CD4-positive, alpha-beta memory T cell (primary cell): Measurements from ENCODE around the gene CCDC69. TPM values are rescaled to one million over a fixed set of nuclear protein-coding genes. Genes with fewer than 3 reads are reported as not detected.

Experiments used
- CTCF ChIA-PET: fragments of 350-600 bp; sonication (Branson Sonifier 250); formaldehyde crosslinking; loops from one replicate; lab custom pipeline; 2021; ENCODE audit warnings: inconsistent platforms; ENCODE audit not compliant: partially characterized antibody; lab: Charles Lee
- POLR2A ChIA-PET: fragments of 350-600 bp; sonication (Branson Sonifier 250); formaldehyde crosslinking; loops from one replicate; lab custom pipeline; 2021; ENCODE audit not compliant: partially characterized antibody; lab: Charles Lee
- DNase-seq, 5 donors: peaks; one replicate each; pipeline versions ENCODE4 v3.0.0 to v3.0.0-alpha.2; 2020 to 2022; ENCODE audit warnings: mixed read lengths in 1 of 5
- H3K27ac ChIP-seq: one replicate; pipeline ENCODE4 v1.7.0; 2013; ENCODE audit warnings: low read depth, low read length
- H3K27me3 ChIP-seq: 2 replicates; pipeline ENCODE4 v1.7.0; 2013; ENCODE audit warnings: mild to moderate bottlenecking, low read length, moderate library complexity; ENCODE audit not compliant: insufficient read depth
- H3K36me3 ChIP-seq: 2 replicates; pipeline ENCODE4 v1.7.0; 2013; ENCODE audit warnings: mild to moderate bottlenecking, low read length, moderate library complexity; ENCODE audit not compliant: insufficient read depth
- H3K4me1 ChIP-seq: 2 replicates; pipeline ENCODE4 v1.7.0; 2013; ENCODE audit warnings: mild to moderate bottlenecking, low read length, moderate library complexity; ENCODE audit not compliant: insufficient read depth
- H3K4me3 ChIP-seq, 2 donors: one replicate each; pipeline ENCODE4 v1.7.0; 2013; ENCODE audit warnings: low read length in 2 of 2, mild to moderate bottlenecking in 1 of 2
- H3K9me3 ChIP-seq, 2 donors: one replicate each; pipeline ENCODE4 v1.7.0; 2013; ENCODE audit warnings: low read length in 2 of 2, control low read depth in 1 of 2; ENCODE audit not compliant: control insufficient read depth in 1 of 2
- H3K27ac Mint-ChIP-seq, 7 donors: one replicate each; pipeline ENCODE4 v1.8.0; 2020 to 2021; ENCODE audit warnings: mixed read lengths in 7 of 7, mild to moderate bottlenecking in 6 of 7, inconsistent platforms in 3 of 7, moderate library complexity in 3 of 7
- H3K27me3 Mint-ChIP-seq, 2 donors: one replicate each; pipeline ENCODE4 v1.8.0; 2020 to 2021; ENCODE audit warnings: mixed read lengths in 2 of 2
- H3K36me3 Mint-ChIP-seq, 2 donors: one replicate each; pipeline ENCODE4 v1.8.0; 2020 to 2021; ENCODE audit warnings: mixed read lengths in 2 of 2, inconsistent platforms in 1 of 2, mild to moderate bottlenecking in 1 of 2
- H3K4me1 Mint-ChIP-seq, 4 donors: one replicate each; pipeline ENCODE4 v1.8.0; 2020 to 2021; ENCODE audit warnings: mixed read lengths in 4 of 4, mild to moderate bottlenecking in 1 of 4
- H3K4me3 Mint-ChIP-seq, 8 donors: one replicate each; pipeline ENCODE4 v1.8.0; 2020 to 2021; ENCODE audit warnings: mixed read lengths in 8 of 8, mild to moderate bottlenecking in 7 of 8, moderate library complexity in 6 of 8, inconsistent platforms in 3 of 8
- H3K9me3 Mint-ChIP-seq, 8 donors: one replicate each; pipeline ENCODE4 v1.8.0; 2020 to 2021; ENCODE audit warnings: mixed read lengths in 8 of 8, mild to moderate bottlenecking in 5 of 8, inconsistent platforms in 3 of 8, moderate library complexity in 1 of 8
- intact Hi-C: fragments of 100-400 bp; cut with micrococcal nuclease; formaldehyde crosslinking; loops from one replicate; pipeline ENCODE4 v1.15.1; 2023
- polyA plus RNA-seq, 2 donors: library from polyadenylated mRNA; unstranded; fragments of 300-500 nt; fragmentation: Illumina TruSeq; gene quantifications; one replicate each; pipeline ENCODE4 v1.2.3, GENCODE V29; 2021
- total RNA-seq, 2 experiments: library from RNA; stranded (reverse); gene quantifications; one replicate each; pipeline ENCODE4 v1.2.3, GENCODE V29; 2021

Gene CCDC69
- total RNA-seq, result 10 to 100 TPM; 93.5 to 93.9 TPM
- 10 to 100 TPM; 38.9 to 83.0 TPM for polyA plus RNA-seq

GRCh38 chr5:151223447-151224264, at the start of gene CCDC69:
TSS of gene CCDC69 (minus strand) at chr5:151224092. CDS start at chr5:151223970, 122 bp downstream.
- H3K4me1 ChIP-seq, result peaks cover 68% of the 10 kb centered on the region
- Mint-ChIP-seq H3K4me3 (peak within 1 kb of the TSS; percentile 85 to 97 (median 92)), H3K36me3 (peaks cover 16 to 39% of the 10 kb centered on the region in 2 donors), H3K4me1 (peaks cover 46 to 67% (median 56%) of the 10 kb centered on the region in 4 donors), H3K27me3 (no peaks in the 10 kb centered on the region), H3K9me3 (no peaks in the 10 kb centered on the region), H3K27ac (peak within 1 kb of the TSS; percentile 93 to 96 (median 95))
- H3K9me3 ChIP-seq, result no peaks in the 10 kb centered on the region
- DNase-seq, result peak; percentile 42 to 57 (median 47)
- H3K4me3 ChIP-seq, result peak within 1 kb of the TSS; percentile 59 to 88
- H3K27me3 ChIP-seq, result no peaks in the 10 kb centered on the region
- POLR2A ChIA-PET, result interaction anchor here (0.7 to 7.3 kb wide), 38 partner anchors 8 to 774 kb away, joined by 3 to 335 read pairs (median 6); partner anchors contain the start of genes ANXA6, GM2A, RBM22 and RPS14
- intact Hi-C loops, result loop anchor here (1.0 to 10.0 kb wide), 8 partner anchors 9 to 159 kb away; partner anchors contain the start of gene ANXA6
- H3K27ac ChIP-seq, result peak within 1 kb of the TSS; percentile 96
- CTCF ChIA-PET, result interaction anchor here (1.6 to 13.2 kb wide), 10 partner anchors 10 to 97 kb away, joined by 3 to 149 read pairs (median 14); partner anchors contain the start of gene GM2A
- H3K36me3 ChIP-seq, result no peaks in the 10 kb centered on the region

- CTCF ChIA-PET, result no interaction called here
- intact Hi-C loops, result no loop called here
- Histone ChIP-seq H3K4me3 (no peak overlapping the region), H3K36me3 (peaks cover 13% of the 10 kb centered on the region), H3K4me1 (no peaks in the 10 kb centered on the region), H3K27me3 (no peaks in the 10 kb centered on the region), H3K27ac (no peak overlapping the region), H3K9me3 (no peaks in the 10 kb centered on the region)
- Mint-ChIP-seq H3K9me3 (no peaks in the 10 kb centered on the region), H3K36me3 (peaks cover 18 to 20% of the 10 kb centered on the region in 2 donors), H3K4me1 (no peaks in the 10 kb centered on the region), H3K4me3 (no peak overlapping the region), H3K27ac (no peak overlapping the region), H3K27me3 (no peaks in the 10 kb centered on the region)
- POLR2A ChIA-PET, result no interaction called here
- no peak for DNase-seq
Measured at GRCh38 chr5:151271336-151271735, 47.4 kb upstream of the CCDC69 start.

- ChIA-PET CTCF (no interaction called here), POLR2A (no interaction called here)
- H3K4me1 ChIP-seq, result no peaks in the 10 kb centered on the region
- Mint-ChIP-seq H3K4me3 (no peak overlapping the region), H3K9me3 (no peaks in the 10 kb centered on the region), H3K4me1 (no peaks in the 10 kb centered on the region), H3K36me3 (peaks cover 20 to 22% of the 10 kb centered on the region in 2 donors), H3K27ac (no peak overlapping the region), H3K27me3 (no peaks in the 10 kb centered on the region)
- no peak overlapping the region for H3K27ac ChIP-seq
- DNase-seq, result no peak
- intact Hi-C loops, result no loop called here
- no peak overlapping the region for H3K4me3 ChIP-seq
- H3K36me3 ChIP-seq, result peaks cover 13% of the 10 kb centered on the region
- no peaks in the 10 kb centered on the region for H3K9me3 ChIP-seq
- no peaks in the 10 kb centered on the region for H3K27me3 ChIP-seq
Measured at GRCh38 chr5:151270599-151270998, 46.7 kb upstream of the CCDC69 start.

DNA sequence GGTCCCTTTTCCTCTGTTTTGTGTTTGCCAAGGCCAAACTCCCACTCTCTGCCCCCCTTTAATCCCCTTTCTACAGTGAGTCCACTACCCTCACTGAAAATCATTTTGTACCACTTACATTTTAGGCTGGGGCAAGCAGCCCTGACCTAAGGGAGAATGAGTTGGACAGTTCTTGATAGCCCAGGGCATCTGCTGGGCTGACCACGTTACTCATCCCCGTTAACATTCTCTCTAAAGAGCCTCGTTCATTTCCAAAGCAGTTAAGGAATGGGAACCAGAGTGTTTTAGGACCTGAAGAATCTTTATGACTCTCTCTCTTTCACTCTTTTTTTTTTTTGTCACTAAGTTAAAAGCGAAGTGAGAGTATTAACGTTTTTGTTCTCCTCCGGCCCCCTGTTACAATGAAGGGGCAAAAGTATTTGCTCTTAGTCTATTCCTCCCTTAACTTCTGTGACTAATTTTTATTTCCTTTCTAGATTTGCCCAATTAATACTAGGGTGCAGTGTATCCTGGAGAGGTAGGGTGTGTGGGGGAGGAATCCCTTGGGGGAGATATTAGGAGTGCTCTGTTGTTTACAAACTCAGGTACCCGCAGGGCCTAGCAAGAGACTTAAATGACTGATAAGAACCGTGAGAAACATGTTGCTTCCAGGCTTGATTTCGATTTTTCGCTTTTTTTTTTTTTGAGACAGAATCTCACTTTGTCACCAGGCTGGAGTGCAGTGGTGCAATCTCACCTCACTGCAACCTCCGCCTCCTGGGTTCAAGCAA, 43.8 kb upstream of the CCDC69 start:
- Mint-ChIP-seq H3K36me3 (peaks cover 31 to 38% of the 10 kb centered on the region in 2 donors), H3K4me3 (no peak overlapping the region), H3K4me1 (no peaks in the 10 kb centered on the region), H3K27me3 (no peaks in the 10 kb centered on the region), H3K9me3 (no peaks in the 10 kb centered on the region), H3K27ac (no peak overlapping the region)
- ChIA-PET CTCF (no interaction called here), POLR2A (no interaction called here)
- no peak for DNase-seq
- Histone ChIP-seq H3K9me3 (no peaks in the 10 kb centered on the region), H3K4me3 (no peak overlapping the region), H3K36me3 (peaks cover 13% of the 10 kb centered on the region), H3K27me3 (no peaks in the 10 kb centered on the region), H3K4me1 (no peaks in the 10 kb centered on the region), H3K27ac (no peak overlapping the region)
- intact Hi-C loops, result no loop called here

- no peaks in the 10 kb centered on the region for H3K4me1 ChIP-seq
- CTCF ChIA-PET, result no interaction called here
- POLR2A ChIA-PET, result no interaction called here
- peaks cover 0 to 4% (median 0%) of the 10 kb centered on the region in 4 donors for H3K4me1 Mint-ChIP-seq
- no peak overlapping the region for H3K4me3 Mint-ChIP-seq
- peaks cover 13% of the 10 kb centered on the region for H3K36me3 ChIP-seq
- peaks cover 37 to 51% of the 10 kb centered on the region in 2 donors for H3K36me3 Mint-ChIP-seq
- intact Hi-C loops, result no loop called here
- DNase-seq, result no peak
- H3K27me3 ChIP-seq, result no peaks in the 10 kb centered on the region
- H3K27ac ChIP-seq, result no peak overlapping the region
- H3K27ac Mint-ChIP-seq, result peak overlapping the region in 2 of 7 donors; percentile 65 to 77
- no peaks in the 10 kb centered on the region for H3K9me3 ChIP-seq
- no peak overlapping the region for H3K4me3 ChIP-seq
- no peaks in the 10 kb centered on the region for H3K27me3 Mint-ChIP-seq
- H3K9me3 Mint-ChIP-seq, result no peaks in the 10 kb centered on the region
Measured at GRCh38 chr5:151264113-151264512, 40.2 kb upstream of the CCDC69 start.

DNA sequence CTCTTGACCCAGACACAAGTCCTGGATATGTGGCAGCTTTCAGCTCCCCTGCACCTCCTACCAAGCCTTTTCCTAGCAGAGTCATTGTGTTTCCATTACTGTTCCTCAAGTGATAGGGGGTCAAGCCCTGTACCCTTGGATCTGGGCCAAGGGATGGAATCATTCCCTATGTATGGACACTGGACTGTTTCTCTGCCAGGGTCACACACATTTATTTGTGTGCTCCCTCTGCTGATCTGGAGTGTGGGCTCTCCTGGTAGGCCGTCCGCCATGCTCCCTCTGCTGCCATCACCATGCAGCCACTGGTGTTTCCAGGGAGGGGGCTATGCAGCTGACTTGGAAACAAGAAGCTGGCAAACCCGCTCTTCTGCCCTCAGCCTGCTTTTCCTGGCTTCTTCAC, 38.6 kb upstream of the CCDC69 start:
- Mint-ChIP-seq H3K9me3 (no peaks in the 10 kb centered on the region), H3K4me3 (no peak overlapping the region), H3K27me3 (no peaks in the 10 kb centered on the region), H3K27ac (no peak overlapping the region), H3K4me1 (peaks cover 0 to 9% (median 0%) of the 10 kb centered on the region in 4 donors), H3K36me3 (peaks cover 31 to 47% of the 10 kb centered on the region in 2 donors)
- no peak overlapping the region for H3K27ac ChIP-seq
- H3K9me3 ChIP-seq, result no peaks in the 10 kb centered on the region
- POLR2A ChIA-PET, result no interaction called here
- H3K4me3 ChIP-seq, result no peak overlapping the region
- no peaks in the 10 kb centered on the region for H3K27me3 ChIP-seq
- no peaks in the 10 kb centered on the region for H3K4me1 ChIP-seq
- no peak for DNase-seq
- intact Hi-C loops, result no loop called here
- H3K36me3 ChIP-seq, result peaks cover 9% of the 10 kb centered on the region
- CTCF ChIA-PET, result no interaction called here

DNA sequence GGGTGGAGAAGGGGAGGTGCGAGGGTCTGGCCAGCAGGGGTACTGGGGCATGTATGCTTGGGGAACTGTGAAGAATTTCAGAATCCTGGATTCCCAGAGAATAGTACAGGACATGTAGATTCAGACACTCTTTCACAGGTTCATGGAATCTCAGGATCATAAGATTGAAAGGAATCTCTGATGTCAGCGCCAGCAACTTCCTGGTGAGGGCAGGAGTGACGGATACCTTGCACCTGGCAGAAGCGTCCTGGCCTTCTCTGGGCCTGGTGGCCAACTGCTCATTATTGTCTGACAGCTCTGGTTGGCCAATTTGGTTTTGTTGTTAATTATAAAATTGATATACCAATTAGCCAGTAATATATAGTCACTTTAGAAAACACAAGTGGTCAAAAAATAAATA, 36.0 kb upstream of the CCDC69 start:
- Histone ChIP-seq H3K4me1 (no peaks in the 10 kb centered on the region), H3K36me3 (no peaks in the 10 kb centered on the region), H3K27me3 (no peaks in the 10 kb centered on the region), H3K27ac (no peak overlapping the region), H3K9me3 (no peaks in the 10 kb centered on the region), H3K4me3 (no peak overlapping the region)
- Mint-ChIP-seq H3K4me3 (no peak overlapping the region), H3K27ac (no peak overlapping the region), H3K4me1 (peaks cover 0 to 19% (median 6%) of the 10 kb centered on the region in 4 donors), H3K36me3 (peaks cover 19 to 27% of the 10 kb centered on the region in 2 donors), H3K9me3 (no peaks in the 10 kb centered on the region), H3K27me3 (no peaks in the 10 kb centered on the region)
- intact Hi-C loops, result no loop called here
- ChIA-PET CTCF (interaction anchor here (0.9 kb wide), 1 partner anchor 134 kb away, joined by 3 read pairs; no protein-coding TSS in a partner anchor), POLR2A (no interaction called here)
- DNase-seq, result no peak
